ENCODE measurements around the gene SMIM14.
"Not testable (repeated sequence)": the region's sequence is repeated elsewhere in the genome, so short reads cannot be mapped to it uniquely, and the experiment has no call there.

The SMIM14 gene

GRCh38 chr4:39597695-39598381 is 40.8 kb downstream of the SMIM14 start:
- DNase-seq (ENCODE audit: low read depth in 2 of 3, low spot score in 2 of 3), result no peak

DNA sequence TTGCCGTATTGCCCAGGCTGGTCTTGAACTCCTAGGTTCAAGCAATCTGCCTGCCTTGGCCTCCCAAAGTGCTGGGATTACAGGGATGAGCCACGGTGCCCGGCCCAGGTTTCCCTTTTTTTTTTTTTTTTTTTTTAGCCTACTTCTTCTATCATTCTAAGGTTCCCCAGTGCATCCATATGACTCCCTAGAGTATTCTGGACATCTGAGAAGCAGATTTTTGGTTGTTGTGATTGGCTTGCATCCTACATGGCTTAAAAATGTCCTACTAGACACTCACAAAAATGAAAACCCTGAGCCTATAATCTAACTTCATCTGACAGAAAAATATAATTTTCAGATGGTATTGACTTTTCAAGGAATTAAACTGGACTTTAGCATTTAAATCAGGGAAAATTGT is 41.7 kb downstream of the SMIM14 start:
- DNase-seq (ENCODE audit: low read depth in 2 of 3, low spot score in 2 of 3), result no peak

- DNase-seq (ENCODE audit: low read depth in 2 of 3, low spot score in 2 of 3), result no peak
Observed at GRCh38 chr4:39591290-39591689, 47.4 kb downstream of the SMIM14 start.

- no peak for DNase-seq (ENCODE audit: low read depth in 2 of 3, low spot score in 2 of 3)
Observed at GRCh38 chr4:39587881-39588280, 50.8 kb downstream of the SMIM14 start.

- no peak for DNase-seq (ENCODE audit: low read depth in 2 of 3, low spot score in 2 of 3)
Observed at GRCh38 chr4:39574946-39575345, 63.7 kb downstream of the SMIM14 start.

GRCh38 chr4:39571504-39571903 is 67.2 kb downstream of the SMIM14 start:
- DNase-seq (ENCODE audit: low read depth in 2 of 3, low spot score in 2 of 3), result no peak

DNA sequence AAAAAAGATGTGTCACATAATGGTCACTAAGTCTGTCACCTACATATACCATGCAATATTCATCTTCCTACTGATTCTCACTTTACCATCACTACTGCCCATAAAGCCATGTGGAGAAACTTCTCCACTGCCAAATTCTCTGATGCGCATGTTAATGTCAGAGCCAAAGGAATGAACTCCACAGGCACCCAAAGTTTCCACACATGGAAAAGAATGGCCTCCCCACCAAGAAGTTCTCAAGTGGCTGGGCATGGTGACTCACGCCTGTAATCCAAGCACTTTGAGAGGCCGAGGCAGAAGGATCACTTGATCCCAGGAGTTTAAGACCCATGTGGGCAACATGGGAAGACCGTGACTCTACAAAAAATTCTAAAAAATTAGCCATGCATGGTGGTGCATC is 67.6 kb downstream of the SMIM14 start:
- DNase-seq (ENCODE audit: low read depth in 2 of 3, low spot score in 2 of 3), result no peak

DNA sequence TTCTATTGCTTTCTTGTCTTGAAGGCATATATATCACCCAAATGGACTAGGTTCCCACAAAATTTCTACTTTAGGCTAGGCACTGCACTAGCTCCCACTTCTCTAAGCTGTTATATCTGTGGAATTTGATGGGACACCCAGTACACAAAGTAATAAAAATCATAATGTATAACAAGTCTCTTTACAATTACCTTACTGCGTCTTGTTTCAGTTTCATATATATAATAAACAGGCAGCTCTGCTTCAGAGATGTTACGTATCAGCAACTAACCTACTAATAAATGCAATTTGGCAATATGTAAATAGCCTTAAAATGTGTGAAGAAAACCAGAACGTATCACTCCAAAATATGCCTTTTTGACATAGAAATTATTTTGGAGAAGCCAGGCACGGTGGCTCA is 69.5 kb downstream of the SMIM14 start:
- no peak for DNase-seq (ENCODE audit: low read depth in 2 of 3, low spot score in 2 of 3)

DNA sequence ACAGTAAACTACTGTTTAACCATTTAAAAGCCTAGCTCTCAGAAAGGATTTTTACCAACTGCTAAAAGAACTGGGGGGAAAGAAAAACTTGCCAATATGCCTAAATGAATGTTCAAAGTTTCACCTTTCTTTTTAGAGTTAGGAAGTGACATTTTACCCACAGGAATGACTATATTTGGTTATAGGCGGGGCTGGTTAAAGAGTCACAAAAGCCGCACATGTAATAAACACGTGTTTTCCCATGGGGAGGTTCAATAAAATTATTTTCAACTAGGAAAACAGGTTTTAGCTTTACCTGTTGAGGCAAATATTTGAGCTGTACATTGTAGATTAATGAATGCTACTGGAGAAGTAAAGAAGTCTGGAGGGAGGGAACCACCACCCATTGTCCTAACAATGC is 69.9 kb downstream of the SMIM14 start:
- no peak for DNase-seq (ENCODE audit: low read depth in 2 of 3, low spot score in 2 of 3)

DNA sequence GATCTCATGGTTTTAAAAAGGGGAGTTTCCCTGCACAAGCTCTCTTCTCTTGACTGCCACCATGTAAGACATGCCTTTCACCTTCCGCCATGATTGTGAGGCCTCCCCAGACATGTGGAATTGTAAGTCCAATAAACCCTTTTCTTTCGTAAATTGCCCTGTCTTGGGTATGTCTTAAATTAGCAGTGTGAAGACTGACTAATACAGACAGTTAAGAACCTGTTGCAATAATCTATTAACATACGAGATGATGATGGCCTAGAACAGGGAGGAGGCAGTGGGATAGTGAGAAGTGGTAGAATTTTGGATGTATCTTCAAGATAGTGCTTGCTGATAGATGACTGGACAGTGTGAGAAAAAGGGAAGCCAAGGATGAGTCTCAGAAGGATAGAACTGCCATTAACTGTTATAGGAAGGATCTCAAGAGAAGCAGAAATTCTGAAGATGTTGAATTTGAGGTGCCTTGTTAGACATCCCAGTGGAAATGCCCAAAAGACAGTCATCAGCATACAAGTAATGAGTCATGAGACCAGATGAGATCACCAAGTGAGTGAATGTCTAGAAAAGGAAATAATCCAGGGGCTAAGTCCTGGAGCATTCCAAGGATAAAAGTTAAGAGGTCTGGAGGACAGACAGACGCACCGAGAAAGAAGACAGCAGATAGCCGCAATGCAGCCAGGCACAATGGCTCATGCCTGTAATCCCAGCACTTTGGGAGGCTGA is 72.6 kb downstream of the SMIM14 start:
- DNase-seq (ENCODE audit: low read depth in 2 of 3, low spot score in 2 of 3), result no peak

GRCh38 chr4:39563346-39563847 is 75.3 kb downstream of the SMIM14 start:
- DNase-seq (ENCODE audit: low read depth in 2 of 3, low spot score in 2 of 3), result no peak

- DNase-seq (ENCODE audit: low read depth in 2 of 3, low spot score in 2 of 3), result no peak
Observed at GRCh38 chr4:39562792-39563191, 75.9 kb downstream of the SMIM14 start.

DNA sequence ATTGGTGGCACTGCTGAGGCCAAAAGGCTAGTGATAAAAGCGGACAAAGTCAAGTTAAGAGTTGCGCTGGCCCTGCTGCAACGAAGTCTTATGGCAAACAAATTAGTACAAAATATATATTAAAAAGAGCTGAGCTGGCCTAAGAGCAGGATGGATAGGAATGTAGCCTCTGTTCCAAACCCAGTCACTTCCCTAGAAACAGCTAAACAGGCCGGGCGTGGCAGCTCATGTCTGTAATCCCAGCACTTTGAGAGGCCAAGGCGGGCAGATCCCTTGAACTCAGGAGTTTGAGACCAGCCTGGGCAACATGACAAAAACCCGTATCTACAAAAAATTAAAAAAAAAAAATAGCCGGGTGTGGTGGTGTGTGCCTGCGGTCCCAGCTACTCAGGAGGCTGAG is 79.0 kb downstream of the SMIM14 start:
- no peak for DNase-seq (ENCODE audit: low read depth in 2 of 3, low spot score in 2 of 3)

GRCh38 chr4:39555472-39555871 is 83.2 kb downstream of the SMIM14 start:
- no peak for DNase-seq (ENCODE audit: low read depth in 2 of 3, low spot score in 2 of 3)

DNA sequence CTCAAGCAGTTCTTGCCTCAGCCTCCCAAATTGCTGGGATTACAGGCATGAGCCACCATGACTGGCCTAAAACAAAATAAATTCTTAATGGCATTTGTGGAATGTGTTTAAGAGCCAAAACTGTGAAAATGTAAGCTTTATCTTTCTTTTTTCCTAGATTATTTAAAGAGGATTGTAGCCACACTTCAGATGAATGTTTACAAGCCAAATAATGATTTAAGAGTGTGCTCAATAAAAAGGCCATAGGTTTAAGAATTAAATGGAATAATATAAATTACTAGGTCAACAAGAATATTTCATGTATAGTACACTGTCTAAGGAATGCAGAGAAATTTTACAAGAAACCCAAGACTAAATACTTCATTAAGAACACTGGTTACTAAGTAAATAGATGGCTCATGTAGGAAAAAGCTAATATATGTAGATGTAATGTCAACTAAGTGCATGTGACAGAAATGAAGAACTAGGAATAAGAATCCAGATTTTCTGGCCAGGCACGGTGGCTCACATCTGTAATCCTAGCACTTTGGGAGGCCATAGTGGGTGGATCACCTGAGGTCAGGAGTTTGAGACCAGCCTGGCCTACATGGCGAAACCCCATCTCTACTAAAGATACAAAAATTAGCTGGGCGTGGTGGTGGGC is 90.1 kb downstream of the SMIM14 start:
- no peak for DNase-seq (ENCODE audit: low read depth in 2 of 3, low spot score in 2 of 3)

- DNase-seq (ENCODE audit: low read depth in 2 of 3, low spot score in 2 of 3), result no peak
Observed at GRCh38 chr4:39544580-39545315, 93.9 kb downstream of the SMIM14 start.

- DNase-seq (ENCODE audit: low read depth in 2 of 3, low spot score in 2 of 3), result not testable (repeated sequence)
Observed at GRCh38 chr4:39544080-39544479, 94.6 kb downstream of the SMIM14 start.

- no peak for DNase-seq (ENCODE audit: low read depth in 2 of 3, low spot score in 2 of 3)
Observed at GRCh38 chr4:39543034-39543433, 95.6 kb downstream of the SMIM14 start.

DNA sequence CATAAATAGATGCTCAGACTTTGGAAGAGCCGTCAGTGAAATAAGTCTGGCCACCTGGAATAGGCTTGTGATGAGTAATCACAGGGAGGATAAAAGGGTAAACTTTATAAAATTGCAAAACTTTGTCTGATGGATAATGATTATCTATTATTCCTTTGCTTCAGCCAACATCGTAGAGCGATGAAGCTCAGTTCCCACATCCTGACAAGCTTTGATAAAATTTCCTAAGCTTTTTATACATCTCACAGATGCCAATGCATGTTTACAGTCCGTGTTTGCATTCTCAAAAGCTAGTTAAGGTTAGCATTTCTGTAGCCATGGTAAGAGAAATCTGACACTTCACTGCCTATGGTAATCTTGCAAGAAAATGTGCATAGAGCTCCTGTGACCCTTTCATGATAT is 96.1 kb downstream of the SMIM14 start:
- DNase-seq (ENCODE audit: low read depth in 2 of 3, low spot score in 2 of 3), result no peak

DNA sequence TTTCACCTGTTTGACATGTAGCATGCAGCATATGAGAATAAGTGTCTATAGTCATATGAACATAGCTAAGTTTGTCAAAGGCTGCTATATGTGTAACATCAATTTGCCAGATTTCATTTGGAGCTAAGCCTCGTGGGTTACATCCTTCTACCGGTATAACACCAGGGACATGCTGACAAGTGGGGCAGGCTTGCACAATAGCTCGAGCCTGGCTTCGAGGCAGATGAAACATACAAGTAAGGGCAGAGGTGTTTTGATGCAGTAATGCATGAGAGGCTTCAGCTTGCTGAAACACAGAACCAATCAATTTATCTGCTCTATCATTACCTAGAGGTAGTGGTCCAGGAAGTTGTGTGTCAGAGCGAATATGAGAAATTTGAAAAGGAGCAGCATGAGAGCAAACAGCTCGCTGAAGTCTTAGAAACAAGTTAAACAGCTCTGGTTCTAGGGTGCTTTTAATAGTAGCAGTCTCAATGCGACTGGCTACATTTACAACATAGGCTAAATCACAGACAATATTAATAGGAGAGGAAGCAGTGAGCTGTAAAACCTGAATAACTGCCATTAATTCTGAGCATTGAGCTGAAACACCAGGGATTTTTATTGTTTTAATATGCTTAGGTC is 96.6 kb downstream of the SMIM14 start:
- DNase-seq (ENCODE audit: low read depth in 2 of 3, low spot score in 2 of 3), result no peak

GRCh38 chr4:39539089-39539611 is 99.5 kb downstream of the SMIM14 start:
- DNase-seq (ENCODE audit: low read depth in 2 of 3, low spot score in 2 of 3), result no peak
